Epithelial cell of prostate (primary cell): Measurements from ENCODE around the gene PDE4B.
"Not testable (repeated sequence)": the region's sequence is repeated elsewhere in the genome, so short reads cannot be mapped to it uniquely, and the experiment has no call there.

Experiments used
- DNase-seq: peaks from one replicate; pipeline ENCODE4 v3.0.0-alpha.2; 2011; ENCODE audit warnings: low read depth, low spot score
- H3K27ac ChIP-seq: fragments of 450-650 bp; 2 replicates; pipeline ENCODE4 v1.5.1; 2017; ENCODE audit warnings: mild to moderate bottlenecking

PDE4B gene

GRCh38 chr1:65946960-65947359 lies 154.3 kb downstream of the PDE4B start:
- no peak for DNase-seq
- no peak overlapping the region for H3K27ac ChIP-seq

GRCh38 chr1:65948609-65949229 lies 156.0 kb downstream of the PDE4B start:
- no peak for DNase-seq

GRCh38 chr1:65949230-65949626 lies 156.5 kb downstream of the PDE4B start:
- no peak for DNase-seq
- H3K27ac ChIP-seq: no peak overlapping the region

More at GRCh38 chr1:65948609-65949229, 156.0 kb downstream of the PDE4B start:
- H3K27ac ChIP-seq: no peak overlapping the region

GRCh38 chr1:65949933-65950332 lies 157.2 kb downstream of the PDE4B start:
- H3K27ac ChIP-seq: no peak overlapping the region

GRCh38 chr1:65952696-65953095 lies 160.0 kb downstream of the PDE4B start:
- no peak overlapping the region for H3K27ac ChIP-seq
- DNase-seq: no peak

More at GRCh38 chr1:65949933-65950332, 157.2 kb downstream of the PDE4B start:
- DNase-seq: no peak

- H3K27ac ChIP-seq: no peak overlapping the region
- DNase-seq: no peak
Observed at GRCh38 chr1:65953170-65953569, 160.5 kb downstream of the PDE4B start.

GRCh38 chr1:65955071-65955470 lies 162.4 kb downstream of the PDE4B start:
- no peak for DNase-seq
- H3K27ac ChIP-seq: no peak overlapping the region

GRCh38 chr1:65955503-65955902 lies 162.8 kb downstream of the PDE4B start:
- H3K27ac ChIP-seq: no peak overlapping the region
- DNase-seq: no peak

GRCh38 chr1:65958561-65959350 lies 166.1 kb downstream of the PDE4B start:
- no peak for DNase-seq
- no peak overlapping the region for H3K27ac ChIP-seq

GRCh38 chr1:65959896-65960567 lies 167.3 kb downstream of the PDE4B start:
- DNase-seq: no peak
- no peak overlapping the region for H3K27ac ChIP-seq

- no peak for DNase-seq
- no peak overlapping the region for H3K27ac ChIP-seq
Observed at GRCh38 chr1:65963156-65963888, 170.6 kb downstream of the PDE4B start.

- DNase-seq: no peak
- H3K27ac ChIP-seq: no peak overlapping the region
Observed at GRCh38 chr1:65964123-65964522, 171.4 kb downstream of the PDE4B start.

- H3K27ac ChIP-seq: no peak overlapping the region
- no peak for DNase-seq
Observed at GRCh38 chr1:65965112-65965996, 172.7 kb downstream of the PDE4B start.

- not testable (repeated sequence) for DNase-seq, H3K27ac ChIP-seq
Observed at GRCh38 chr1:65967492-65967891, 174.8 kb downstream of the PDE4B start.

- no peak overlapping the region for H3K27ac ChIP-seq
- no peak for DNase-seq
Observed at GRCh38 chr1:65971547-65971946, 178.9 kb downstream of the PDE4B start.

GRCh38 chr1:65975708-65976107 lies 183.0 kb downstream of the PDE4B start:
- DNase-seq: no peak
- no peak overlapping the region for H3K27ac ChIP-seq

GRCh38 chr1:65979136-65980044 lies 186.7 kb downstream of the PDE4B start:
- no peak for DNase-seq
- H3K27ac ChIP-seq: no peak overlapping the region

- no peak overlapping the region for H3K27ac ChIP-seq
- no peak for DNase-seq
Observed at GRCh38 chr1:65980237-65980636, 187.5 kb downstream of the PDE4B start.

- DNase-seq: no peak
Observed at GRCh38 chr1:65983500-65983899, 190.8 kb downstream of the PDE4B start.

More at GRCh38 chr1:65983500-65983899, 190.8 kb downstream of the PDE4B start:
- H3K27ac ChIP-seq: no peak overlapping the region
